HG02885 (cell line): ENCODE measurements around the gene FOXL1.

Source experiments
- ATAC-seq: cut with Tn5 transposase; IDR thresholded peaks from one replicate; pipeline ENCODE4 v1.9.1; 2021; ENCODE audit warnings: mild to moderate bottlenecking; ENCODE audit not compliant: unreplicated experiment, poor library complexity

The FOXL1 gene

DNA sequence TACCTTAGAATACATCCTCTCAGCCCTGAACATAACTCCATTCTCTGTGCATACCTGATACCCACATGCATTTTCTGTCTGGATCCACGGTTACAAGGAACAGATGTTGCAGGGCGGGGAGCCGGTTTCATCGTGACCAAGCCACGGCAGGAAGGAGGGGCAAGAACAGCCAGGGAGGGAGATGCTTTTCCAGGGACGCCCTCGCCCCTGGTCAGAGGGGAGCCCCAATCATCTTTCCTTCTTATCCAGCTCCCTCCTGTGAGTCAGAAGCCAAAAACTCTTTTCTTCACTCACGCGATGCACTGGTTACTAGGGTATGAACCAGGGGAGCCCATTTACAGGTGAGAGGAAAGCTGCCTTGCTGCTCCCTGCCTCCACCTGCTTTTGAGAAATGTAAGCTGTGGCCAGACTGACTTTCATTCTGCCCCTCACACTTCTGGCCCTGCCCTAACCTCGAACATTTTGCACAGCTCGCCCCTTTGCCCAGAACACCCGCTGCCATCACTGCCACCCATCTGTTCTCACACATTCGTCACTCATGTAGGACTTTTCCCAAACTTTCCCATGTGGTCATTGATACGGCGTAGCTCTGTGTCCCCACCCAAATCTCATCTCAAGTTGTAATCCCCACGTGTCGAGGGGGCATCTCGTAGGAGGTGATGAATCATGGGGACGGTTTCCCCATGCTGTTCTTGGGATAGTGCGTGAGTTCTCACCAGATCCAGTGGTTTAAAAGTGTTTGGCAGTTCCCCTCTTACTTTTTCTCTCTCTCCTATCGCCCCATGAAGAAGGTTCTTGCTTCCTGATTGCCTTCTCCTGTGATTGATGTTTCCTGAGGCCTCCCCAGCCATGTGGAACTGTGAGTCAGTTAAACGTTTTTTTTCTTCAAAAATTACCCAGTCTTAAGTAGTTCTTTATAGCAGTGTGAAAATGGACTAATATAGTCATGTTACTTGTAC is 20.5 kb downstream of the FOXL1 start:
- ATAC-seq = no peak

- no peak for ATAC-seq
Measured at GRCh38 chr16:86601356-86601755, 23.0 kb downstream of the FOXL1 start.

DNA sequence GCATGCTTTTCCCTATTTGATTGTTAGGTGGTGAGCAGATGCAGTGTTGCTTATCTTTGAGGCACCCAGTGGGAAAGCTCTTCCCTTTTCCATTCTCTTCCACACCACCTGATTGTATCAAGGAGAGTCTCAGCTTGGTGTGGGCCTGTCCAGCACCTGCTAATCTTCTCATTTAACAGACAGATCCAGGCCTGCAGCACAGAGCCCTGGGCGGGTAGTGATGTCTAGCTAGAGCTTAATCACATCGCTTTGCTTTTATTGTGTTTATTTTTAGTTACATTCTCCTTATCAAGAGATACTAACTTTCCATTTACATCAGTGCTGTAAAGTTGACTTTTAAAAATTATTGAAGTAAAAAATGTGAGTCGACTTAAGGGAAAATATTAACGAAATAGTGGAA is 24.2 kb downstream of the FOXL1 start:
- ATAC-seq = no peak

DNA sequence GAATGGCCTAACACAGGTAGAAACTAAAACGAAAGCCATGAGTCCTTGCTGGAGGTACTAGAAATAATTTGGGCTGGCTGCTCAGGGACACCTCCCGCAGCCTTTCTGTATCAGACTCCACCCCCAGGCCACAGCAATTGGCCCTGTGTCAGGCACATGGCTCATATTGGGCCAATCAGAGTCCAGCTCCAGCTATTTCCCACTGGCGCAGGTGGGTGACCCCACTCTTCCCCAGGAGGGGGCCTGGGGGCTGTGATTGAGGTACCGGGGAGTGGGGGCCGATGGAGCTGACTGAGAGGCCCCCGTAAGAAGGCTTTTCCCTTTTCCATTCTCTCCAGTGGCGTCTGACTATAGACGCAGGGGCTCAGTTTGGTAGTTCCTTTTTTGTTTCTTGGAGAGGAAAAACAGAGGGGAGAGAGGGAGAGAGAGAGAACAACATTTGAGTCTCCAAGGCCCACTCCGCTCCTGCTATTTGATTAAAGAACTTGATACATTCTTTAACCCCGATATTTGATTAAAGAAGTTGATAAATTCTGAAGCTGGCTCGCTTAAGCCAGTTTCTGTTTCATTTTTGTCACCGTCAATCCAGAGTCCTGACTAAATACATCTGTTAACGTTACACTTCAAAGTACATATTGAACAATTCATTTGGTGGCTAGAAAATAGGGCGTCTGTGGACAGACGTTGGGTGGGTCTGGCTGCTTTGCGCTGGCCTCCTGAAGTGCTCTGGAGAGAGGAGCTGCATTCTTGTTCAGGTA is 26.3 kb downstream of the FOXL1 start:
- no peak for ATAC-seq

- no peak for ATAC-seq
Measured at GRCh38 chr16:86605950-86606349, 27.6 kb downstream of the FOXL1 start.

- ATAC-seq = no peak
Measured at GRCh38 chr16:86608301-86608747, 30.0 kb downstream of the FOXL1 start.

- no peak for ATAC-seq
Measured at GRCh38 chr16:86609115-86609514, 30.8 kb downstream of the FOXL1 start.

DNA sequence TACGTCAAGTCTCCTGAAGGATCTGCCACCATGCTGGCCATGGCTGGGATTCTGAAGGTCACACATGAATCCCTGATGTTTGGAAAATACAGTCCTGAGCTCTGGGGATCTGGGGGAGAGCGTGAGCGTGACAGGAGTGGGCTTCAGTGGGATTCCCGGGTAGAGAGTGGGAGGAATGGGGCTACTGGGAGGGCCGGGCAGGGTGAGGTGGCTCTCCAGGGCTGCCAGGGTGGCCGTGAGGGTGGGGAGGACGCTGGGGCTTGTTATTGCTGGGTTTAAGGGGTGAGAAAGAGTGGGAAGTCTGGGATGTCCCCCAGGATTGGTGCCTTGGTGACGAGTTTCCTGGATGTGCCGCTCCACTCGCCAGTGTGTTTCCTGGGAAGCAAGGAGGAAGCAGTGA is 31.3 kb downstream of the FOXL1 start:
- ATAC-seq = no peak

GRCh38 chr16:86610779-86611524 is 32.6 kb downstream of the FOXL1 start:
- no peak for ATAC-seq

GRCh38 chr16:86611525-86611855 is 33.1 kb downstream of the FOXL1 start:
- no peak for ATAC-seq

- ATAC-seq = no peak
Measured at GRCh38 chr16:86611941-86612340, 33.6 kb downstream of the FOXL1 start.

GRCh38 chr16:86614699-86615098 is 36.4 kb downstream of the FOXL1 start:
- no peak for ATAC-seq

GRCh38 chr16:86616906-86617305 is 38.6 kb downstream of the FOXL1 start:
- no peak for ATAC-seq

- ATAC-seq = no peak
Measured at GRCh38 chr16:86618431-86619238, 40.3 kb downstream of the FOXL1 start.

DNA sequence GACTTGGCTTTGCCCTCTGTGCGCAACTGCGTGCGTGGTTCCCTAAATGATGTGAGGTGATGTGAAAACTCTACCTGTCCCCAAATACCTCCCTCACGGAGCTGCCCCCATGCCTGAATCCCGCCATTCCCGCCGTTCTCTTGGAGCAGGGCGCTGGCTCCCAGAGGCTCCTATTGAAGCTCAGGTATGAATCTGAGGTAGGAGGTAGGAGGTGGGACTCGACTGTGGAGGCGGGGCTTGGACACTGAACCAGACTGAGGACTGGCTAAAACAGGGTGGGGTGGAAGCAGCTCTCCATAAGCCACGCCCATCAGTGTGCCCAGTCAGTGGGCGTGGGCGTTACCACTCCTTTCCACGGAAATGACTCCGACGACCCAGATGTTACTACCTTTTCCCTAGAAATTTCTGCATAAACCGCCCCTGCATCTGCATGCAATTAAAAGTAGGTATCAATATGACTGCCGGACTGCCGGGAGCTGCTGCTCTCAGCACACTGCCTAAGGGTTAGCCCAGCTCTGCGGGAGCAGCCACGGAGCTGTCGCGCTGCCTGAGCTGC is 41.0 kb downstream of the FOXL1 start:
- no peak for ATAC-seq

DNA sequence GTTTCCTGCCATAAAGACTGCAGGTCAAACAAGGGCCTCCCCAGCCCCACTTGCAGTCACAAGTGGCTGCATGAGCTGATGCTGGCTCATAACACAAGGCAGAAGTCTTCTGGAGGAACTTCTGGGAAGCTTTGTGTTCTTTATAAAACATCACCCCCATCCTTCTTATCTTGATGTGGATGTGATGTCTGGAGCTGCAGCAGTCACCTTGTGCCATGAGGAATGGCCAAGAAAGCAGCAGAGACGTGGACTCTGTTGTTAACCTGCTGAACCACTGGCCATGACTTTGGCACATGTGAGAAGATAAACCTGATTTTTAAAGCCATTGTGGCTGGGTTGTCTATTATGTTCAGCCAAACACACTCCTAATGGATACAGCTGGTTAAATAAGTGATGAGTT is 41.8 kb downstream of the FOXL1 start:
- ATAC-seq = no peak

- ATAC-seq = no peak
Measured at GRCh38 chr16:86621966-86622365, 43.6 kb downstream of the FOXL1 start.

DNA sequence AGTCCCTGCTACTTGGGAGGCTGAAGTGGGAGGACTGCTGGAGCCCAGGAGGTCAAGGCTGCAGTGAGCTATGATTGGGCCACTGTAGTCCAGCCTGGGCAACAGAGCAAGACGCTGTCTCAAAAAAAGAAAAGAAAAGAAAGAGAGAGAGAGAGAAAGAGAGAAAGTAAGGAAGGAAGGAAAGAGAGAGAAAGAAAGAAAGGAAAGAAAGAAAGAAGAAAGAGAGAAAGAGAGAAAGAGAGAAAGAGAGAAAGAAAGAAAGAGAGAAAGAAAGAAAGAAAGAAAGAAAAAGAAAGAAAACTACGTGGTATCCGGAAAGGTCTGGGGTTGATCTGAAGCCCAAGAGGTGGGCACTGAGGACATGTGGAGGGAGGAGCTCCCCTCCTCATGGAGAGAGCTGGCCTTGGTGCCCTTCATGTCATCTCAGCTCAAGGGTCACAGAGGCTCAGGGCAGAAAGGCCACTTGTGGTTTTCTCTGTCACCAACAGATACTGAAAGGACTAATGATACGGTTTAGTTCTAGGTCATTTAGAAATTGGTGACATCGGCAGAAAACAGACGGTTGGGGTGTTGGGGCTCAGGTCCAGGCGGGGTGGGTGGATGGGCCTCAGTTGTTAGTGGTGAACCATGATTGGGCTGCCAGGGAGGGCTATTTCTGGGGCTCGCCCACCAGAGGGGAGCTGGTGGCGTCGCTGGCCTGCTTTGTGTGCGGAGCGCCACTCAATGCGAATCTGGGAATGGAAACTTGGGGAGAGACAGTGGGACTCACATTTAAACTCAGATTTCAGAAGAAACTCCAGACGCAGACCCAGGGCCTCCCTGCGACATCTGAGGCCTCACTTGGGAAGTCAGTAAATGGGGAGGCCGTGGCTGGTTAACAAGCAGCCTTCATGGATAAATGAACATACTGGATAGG is 44.6 kb downstream of the FOXL1 start:
- no peak for ATAC-seq

GRCh38 chr16:86625029-86625428 is 46.7 kb downstream of the FOXL1 start:
- ATAC-seq = no peak
